Smooth muscle cell of trachea (primary cell): ENCODE measurements around the gene PACSIN2. TPM values are rescaled to one million over a fixed set of nuclear protein-coding genes. Genes with fewer than 3 reads are reported as not detected.

ENCODE experiments used
- total RNA-seq: library from RNA; depleted of rRNA; stranded (reverse); fragments of >200 nt; gene quantifications from 2 replicates; pipeline ENCODE4 v1.2.1, GENCODE V29; 2014

Gene PACSIN2, protein sequence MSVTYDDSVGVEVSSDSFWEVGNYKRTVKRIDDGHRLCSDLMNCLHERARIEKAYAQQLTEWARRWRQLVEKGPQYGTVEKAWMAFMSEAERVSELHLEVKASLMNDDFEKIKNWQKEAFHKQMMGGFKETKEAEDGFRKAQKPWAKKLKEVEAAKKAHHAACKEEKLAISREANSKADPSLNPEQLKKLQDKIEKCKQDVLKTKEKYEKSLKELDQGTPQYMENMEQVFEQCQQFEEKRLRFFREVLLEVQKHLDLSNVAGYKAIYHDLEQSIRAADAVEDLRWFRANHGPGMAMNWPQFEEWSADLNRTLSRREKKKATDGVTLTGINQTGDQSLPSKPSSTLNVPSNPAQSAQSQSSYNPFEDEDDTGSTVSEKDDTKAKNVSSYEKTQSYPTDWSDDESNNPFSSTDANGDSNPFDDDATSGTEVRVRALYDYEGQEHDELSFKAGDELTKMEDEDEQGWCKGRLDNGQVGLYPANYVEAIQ
- total RNA-seq = 34.5 and 39.4 TPM in 2 replicates

DNA sequence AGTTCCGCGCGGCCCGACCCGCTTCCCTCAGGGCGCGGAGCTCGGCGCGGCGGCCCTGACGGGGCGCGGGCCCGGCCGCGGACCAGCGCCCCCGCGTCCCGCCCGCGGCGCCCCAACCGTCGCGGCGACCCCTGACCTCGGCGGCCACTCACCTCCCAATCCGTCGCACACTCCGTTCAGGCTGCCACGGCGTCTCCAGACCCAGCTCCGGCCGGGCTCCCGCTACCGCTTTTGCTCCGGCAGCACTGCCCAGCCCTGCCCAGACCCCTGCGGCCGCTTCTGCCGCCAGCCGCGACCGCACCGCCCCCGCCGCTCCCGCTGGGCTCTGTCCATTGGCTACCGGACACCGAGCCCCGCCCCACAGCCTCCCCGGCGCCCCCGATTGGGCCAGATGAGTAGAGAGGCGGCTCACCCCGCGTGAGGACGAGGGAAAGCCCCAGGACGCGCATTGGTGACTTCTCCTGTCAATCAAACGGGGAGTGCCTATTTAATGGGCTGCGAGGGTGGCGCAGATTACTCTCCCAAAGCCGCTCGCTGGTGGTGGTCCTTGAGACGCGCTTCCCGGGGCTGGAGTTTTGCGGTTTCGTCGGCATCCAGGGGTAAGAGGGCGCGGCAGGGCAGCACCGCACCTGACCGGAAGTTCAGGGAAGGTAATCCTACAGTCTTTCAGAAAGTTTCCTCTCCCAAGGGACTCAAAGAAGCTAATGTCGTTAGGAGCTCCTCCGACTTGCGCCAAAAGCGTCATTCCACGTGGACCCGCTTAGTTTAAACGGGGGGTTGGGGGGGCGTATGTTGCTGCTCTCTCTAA lies at the start of gene PACSIN2:
TSS of gene PACSIN2 (minus strand) at position 281 of the 808 bp plus-strand sequence. CDS start 103,069 bp downstream, outside the sequence.

DNA sequence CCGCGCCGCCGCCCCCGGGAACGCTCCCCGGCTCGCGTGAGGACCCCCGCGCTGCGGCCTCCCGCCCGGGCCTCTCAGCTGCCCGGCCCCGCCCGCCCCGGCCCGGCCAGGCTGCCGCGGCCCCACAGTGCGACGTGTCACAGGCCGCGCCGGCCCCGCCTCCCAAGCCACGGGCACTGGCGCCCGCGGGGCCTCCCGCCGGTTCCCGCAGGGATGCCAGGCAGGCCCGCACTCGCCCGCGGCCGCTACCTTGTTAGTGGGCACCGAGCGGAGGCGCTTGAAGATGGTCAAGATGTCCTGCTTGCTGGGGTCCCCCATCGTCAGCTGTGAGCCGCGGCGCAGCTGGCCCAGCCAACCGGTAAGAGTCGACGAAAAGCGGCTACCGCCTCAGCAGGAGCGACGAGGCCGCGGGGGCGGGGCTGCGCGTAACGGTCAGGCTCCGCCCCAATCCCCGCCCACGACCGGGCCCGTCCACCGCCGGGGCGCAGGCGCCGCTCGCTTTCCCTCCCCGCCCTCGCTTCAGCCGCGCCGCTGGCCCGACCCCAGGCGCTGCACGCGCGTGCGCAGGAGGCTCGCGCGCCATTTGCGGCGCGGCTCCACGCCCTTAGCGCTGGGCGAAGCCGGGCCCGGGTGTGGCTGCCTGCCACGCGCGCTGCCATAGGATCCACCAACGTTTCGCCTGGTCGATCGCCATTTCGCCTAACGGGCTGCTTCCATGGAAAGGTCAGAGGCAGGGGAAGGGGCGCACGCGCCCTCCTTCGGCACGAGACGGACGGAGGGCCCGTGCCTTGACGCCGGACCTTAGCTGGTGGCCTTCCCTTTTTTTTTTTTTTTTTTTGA lies 157.9 kb downstream of the PACSIN2 start, which contains the start of gene ARFGAP3:
TSS of gene ARFGAP3 (minus strand) at position 409 of the 840 bp plus-strand sequence. CDS start at position 318, 91 bp downstream.

Other genes starting within 250 kb of the PACSIN2 start
- 79.4 and 90.0 TPM in 2 replicates for gene ARFGAP3, start 157.9 kb downstream of the PACSIN2 start, total RNA-seq
- 15.3 and 18.7 TPM in 2 replicates for gene TTLL1, start 74.2 kb upstream of the PACSIN2 start, total RNA-seq
- not detected in 2 replicates for gene BIK, start 95.6 kb upstream of the PACSIN2 start, total RNA-seq
- 16.0 and 17.5 TPM in 2 replicates for gene MCAT, start 128.2 kb upstream of the PACSIN2 start, total RNA-seq
- gene TSPO, start 136.4 kb upstream of the PACSIN2 start, total RNA-seq = 288 and 318 TPM in 2 replicates
- gene TTLL12, start 172.0 kb upstream of the PACSIN2 start, total RNA-seq = 19.5 and 36.7 TPM in 2 replicates